ENCODE measurements around the gene SLC45A3.
A peak's percentile ranks its signal among the peaks of the same experiment; 100 is the strongest.

SLC45A3 gene

GRCh38 chr1:205667909-205668643 is 12.2 kb downstream of the SLC45A3 start:
- TF ChIP-seq POLR2A (IDR thresholded peaks at IDR 0.05; ENCODE audit: extremely low read depth, insufficient read length), result no peak
- TF ChIP-seq MYC (IDR thresholded peaks at IDR 0.05; ENCODE audit: low read depth, low read length), result no peak
- no peak for TF ChIP-seq CTCF (IDR thresholded peaks at IDR 0.05; ENCODE audit: low read depth, low read length)
- no peak for TF ChIP-seq MAX (IDR thresholded peaks at IDR 0.05; ENCODE audit: low read depth, low read length)
- H3K4me3 ChIP-seq (ENCODE audit: low read depth, low read length), result no peak overlapping the region

GRCh38 chr1:205666372-205667166 is 13.7 kb downstream of the SLC45A3 start:
- TF ChIP-seq MAX (IDR thresholded peaks at IDR 0.05; ENCODE audit: low read depth, low read length) (no peak), POLR2A (IDR thresholded peaks at IDR 0.05; ENCODE audit: extremely low read depth, insufficient read length) (no peak), CTCF (IDR thresholded peaks at IDR 0.05; ENCODE audit: low read depth, low read length) (no peak), MYC (IDR thresholded peaks at IDR 0.05; ENCODE audit: low read depth, low read length) (no peak)
- DNase-seq (ENCODE audit: low read depth), result no peak
- no peak overlapping the region for H3K4me3 ChIP-seq (ENCODE audit: low read depth, low read length)

More at GRCh38 chr1:205667909-205668643, 12.2 kb downstream of the SLC45A3 start:
- DNase-seq (ENCODE audit: low read depth), result no peak

GRCh38 chr1:205665201-205666045 is 14.9 kb downstream of the SLC45A3 start:
- TF ChIP-seq MYC (IDR thresholded peaks at IDR 0.05; ENCODE audit: low read depth, low read length), result no peak
- no peak for TF ChIP-seq POLR2A (IDR thresholded peaks at IDR 0.05; ENCODE audit: extremely low read depth, insufficient read length)
- no peak for TF ChIP-seq CTCF (IDR thresholded peaks at IDR 0.05; ENCODE audit: low read depth, low read length)
- TF ChIP-seq MAX (IDR thresholded peaks at IDR 0.05; ENCODE audit: low read depth, low read length), result no peak; the same call in 1 of the 2 replicates
- H3K4me3 ChIP-seq (ENCODE audit: low read depth, low read length), result no peak overlapping the region
- peak; percentile 64 for DNase-seq (ENCODE audit: low read depth)

GRCh38 chr1:205664399-205665017 is 15.8 kb downstream of the SLC45A3 start:
- H3K4me3 ChIP-seq (ENCODE audit: low read depth, low read length), result no peak overlapping the region
- TF ChIP-seq POLR2A (IDR thresholded peaks at IDR 0.05; ENCODE audit: extremely low read depth, insufficient read length) (no peak), MAX (IDR thresholded peaks at IDR 0.05; ENCODE audit: low read depth, low read length) (no peak), MYC (IDR thresholded peaks at IDR 0.05; ENCODE audit: low read depth, low read length) (no peak), CTCF (IDR thresholded peaks at IDR 0.05; ENCODE audit: low read depth, low read length) (no peak)
- DNase-seq (ENCODE audit: low read depth), result no peak
